Heart left ventricle (tissue), 16 donors: ENCODE data around the gene MFGE8. TPM values are rescaled to one million over a fixed set of nuclear protein-coding genes. Genes with fewer than 3 reads are reported as not detected.

Source experiments
- ATAC-seq, 4 donors: fragments of 200-7000 bp; cut with Tn5 transposase; one replicate each; pipeline ENCODE4 v1.9.1; 2020 to 2022; ENCODE audit warnings: moderate library complexity in 4 of 4, mild to moderate bottlenecking in 3 of 4, moderate number of reproducible peaks in 1 of 4
- DNase-seq, 5 donors: peaks; one replicate each; pipeline ENCODE4 v3.0.0-alpha.2; 2020
- H3K27ac ChIP-seq, 12 donors: fragments of 200-600 bp; sonication (generic) in 4 of 12; one replicate each; pipeline versions ENCODE4 v1.5.0 to v1.8.0; 2016 to 2022; ENCODE audit warnings: mild to moderate bottlenecking in 2 of 12
- H3K27me3 ChIP-seq, 9 donors: fragments of 200-600 bp; sonication (generic) in 2 of 9; one replicate each; pipeline versions ENCODE4 v1.5.1 to v1.8.0; 2016 to 2022; ENCODE audit warnings: mild to moderate bottlenecking in 3 of 9
- H3K36me3 ChIP-seq, 9 donors: fragments of 200-600 bp; sonication (generic) in 2 of 9; one replicate each; pipeline versions ENCODE4 v1.5.0 to v1.8.0; 2018 to 2022; ENCODE audit warnings: mild to moderate bottlenecking in 2 of 9
- H3K4me1 ChIP-seq, 12 donors: fragments of 200-600 bp; sonication (generic) in 4 of 12; one replicate each; pipeline versions ENCODE4 v1.5.0 to v1.8.0; 2016 to 2022; ENCODE audit warnings: mild to moderate bottlenecking in 3 of 12
- H3K4me3 ChIP-seq, 12 donors: fragments of 200-600 bp; sonication (generic) in 4 of 12; one replicate each; pipeline versions ENCODE4 v1.5.0 to v1.8.0; 2017 to 2022; ENCODE audit warnings: mild to moderate bottlenecking in 9 of 12, moderate library complexity in 4 of 12
- H3K9me3 ChIP-seq, 12 donors: fragments of 200-600 bp; sonication (generic) in 4 of 12; one replicate each; pipeline versions ENCODE4 v1.5.0 to v1.8.0; 2016 to 2022; ENCODE audit warnings: mild to moderate bottlenecking in 1 of 12
- POLR2A ChIP-seq, 2 donors: fragments of 450-650 bp; IDR thresholded peaks; one replicate each; pipeline ENCODE4 v1.6.1; 2017; ENCODE audit warnings: antibody characterized with exemption in 2 of 2, mild to moderate bottlenecking in 2 of 2, moderate library complexity in 2 of 2
- WGBS, 4 donors: extraction: QIAGEN DNeasy Blood & Tissue Kit in 2 of 4; methylation state at CpG; one replicate each; pipeline versions ENCODE4 v1.1.5 to v1.1.7; 2013 to 2018; 5-methylcytosine and 5-hydroxymethylcytosine counted together
- intact Hi-C, 10 donors: fragments of 100-400 bp; cut with DNase I; formaldehyde crosslinking; loops; one replicate each; pipeline versions ENCODE4 v1.11.1 to v1.14.2; 2022
- polyA plus RNA-seq, 2 donors: library from polyadenylated mRNA; stranded (reverse); fragments of 200-250 nt; gene quantifications; one replicate each; pipeline ENCODE4 v1.2.3, GENCODE V29; 2013
- total RNA-seq, 9 donors: library from RNA; depleted of rRNA in 2 of 9; stranded (reverse); fragments of >200 nt in 2 of 9; fragmentation: NEBNext Ultra II Directional in 3 of 9; extraction: Animal tissue kit (Norgen Biotek cat#: 25700) in 3 of 9; gene quantifications; one replicate each; pipeline versions ENCODE4 v1.1.0 to v1.2.4, GENCODE V29; 2016 to 2023
- TF ChIP-seq, protein P1 (sequence below), 12 donors: fragments of 200-600 bp; sonication (generic) in 4 of 12; IDR thresholded peaks; one replicate each; pipeline versions ENCODE4 v1.5.0 to v1.8.0; 2018 to 2022; ENCODE audit warnings: antibody characterized with exemption in 12 of 12, mild to moderate bottlenecking in 5 of 12
- donor health status: ischemic (EF 13 %, LVEDD 7.1; RV severe dilation, severe dysfunction).
- donor health status: healthy with polysubstance abuse.
- donor health status: DM: no; HTN: yes; CAD: no.
- donor health status: DM: no; HTN: no; CAD: no.
- donor health status: ischemic (EF 25% LVEDD 6.9; RV normal size, moderate dysfunction).
- donor health status: ischemic (EF 25% LVEDD 5.7; RV mildly dilated, moderate dysfunction).
- donor health status: healthy.
- donor health status: DM: yes; HTN: yes; CAD: no.
- donor health status: ischemic (EF 35%, LVEDD 5.7; RV mildly dilated, moderate dysfunction).
- donor health status: nonischemic (EF 11% LVEDD 7.7; RV severe dilation, severe dysfunction).
- donor health status: DM: yes; HTN: yes; CAD: no.
- donor health status: PGD.
- donor health status: ischemic (EF 29% LVEDD 5.4; RV normal size, mild dysfunction).
- donor health status: nonischemic (EF 23%, LVEDD 6.1; RV moderate dilation, normal function).

The MFGE8 gene
- total and polyA plus RNA-seq, 11 donors: 352 to 732 (median 556) TPM

DNA sequence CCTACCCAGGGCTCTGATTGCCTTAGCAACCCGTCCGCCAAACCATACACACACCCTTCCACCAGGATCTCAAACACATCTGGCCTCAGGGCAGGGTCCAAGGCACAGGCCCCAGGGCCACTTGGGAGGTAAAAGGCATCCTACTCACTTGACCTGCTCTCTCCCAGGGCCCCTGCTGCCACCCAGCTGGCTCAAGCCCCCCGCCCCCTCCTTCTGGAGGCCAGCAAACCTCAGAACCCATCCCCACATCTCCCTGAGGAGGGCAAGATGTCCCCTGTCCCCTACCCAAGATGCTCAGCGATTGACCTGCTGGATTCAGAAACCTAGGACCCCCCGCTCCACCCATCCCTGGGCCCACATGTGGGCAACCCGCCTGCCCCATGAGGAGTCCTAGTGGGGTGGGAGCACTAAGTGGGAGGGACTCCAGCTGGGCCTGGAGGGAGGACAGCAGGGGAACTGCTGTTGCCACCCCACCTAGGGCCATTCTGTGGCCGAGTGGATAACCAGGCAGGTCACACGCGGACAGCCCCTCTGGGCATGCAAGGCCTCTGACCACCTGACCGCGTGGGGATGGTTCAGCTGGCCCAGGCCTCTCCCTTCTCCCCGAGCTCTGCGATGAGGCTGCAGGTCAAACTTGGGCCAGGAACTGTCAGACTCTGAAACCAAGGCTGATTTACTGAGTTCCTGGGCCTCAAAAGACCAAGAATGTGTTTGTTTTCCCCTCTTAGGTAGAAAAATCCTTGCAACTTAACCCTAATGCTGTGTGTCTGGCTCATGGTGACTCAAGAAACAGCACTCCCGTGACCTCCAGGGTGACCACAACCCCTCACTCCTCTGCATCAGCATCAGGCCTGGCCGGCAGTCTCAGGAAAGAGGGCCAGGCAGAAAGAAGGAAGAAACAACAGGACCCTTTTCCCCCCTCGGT lies 4.2 kb downstream of the MFGE8 start:
- Histone ChIP-seq H3K4me1 (peaks cover 3 to 87% (median 71%) of the 10 kb centered on the region in 12 donors), H3K4me3 (peak overlapping the region in 8 of 12 donors; percentile 61 to 94 (median 86)), H3K27me3 (no peaks in the 10 kb centered on the region), H3K36me3 (peaks cover 0 to 63% (median 44%) of the 10 kb centered on the region in 9 donors), H3K27ac (peak overlapping the region in 11 of 12 donors; percentile 21 to 98 (median 88)), H3K9me3 (no peaks in the 10 kb centered on the region)
- ATAC-seq (no peak), DNase-seq (no peak)
- 68 to 85% (median 76%) methylated on average over 12 to 16 of the region's 16 CpGs for WGBS, 4 donors
- TF ChIP-seq, protein P1, sequence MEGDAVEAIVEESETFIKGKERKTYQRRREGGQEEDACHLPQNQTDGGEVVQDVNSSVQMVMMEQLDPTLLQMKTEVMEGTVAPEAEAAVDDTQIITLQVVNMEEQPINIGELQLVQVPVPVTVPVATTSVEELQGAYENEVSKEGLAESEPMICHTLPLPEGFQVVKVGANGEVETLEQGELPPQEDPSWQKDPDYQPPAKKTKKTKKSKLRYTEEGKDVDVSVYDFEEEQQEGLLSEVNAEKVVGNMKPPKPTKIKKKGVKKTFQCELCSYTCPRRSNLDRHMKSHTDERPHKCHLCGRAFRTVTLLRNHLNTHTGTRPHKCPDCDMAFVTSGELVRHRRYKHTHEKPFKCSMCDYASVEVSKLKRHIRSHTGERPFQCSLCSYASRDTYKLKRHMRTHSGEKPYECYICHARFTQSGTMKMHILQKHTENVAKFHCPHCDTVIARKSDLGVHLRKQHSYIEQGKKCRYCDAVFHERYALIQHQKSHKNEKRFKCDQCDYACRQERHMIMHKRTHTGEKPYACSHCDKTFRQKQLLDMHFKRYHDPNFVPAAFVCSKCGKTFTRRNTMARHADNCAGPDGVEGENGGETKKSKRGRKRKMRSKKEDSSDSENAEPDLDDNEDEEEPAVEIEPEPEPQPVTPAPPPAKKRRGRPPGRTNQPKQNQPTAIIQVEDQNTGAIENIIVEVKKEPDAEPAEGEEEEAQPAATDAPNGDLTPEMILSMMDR (IDR thresholded peaks at IDR 0.05): no peak
- no peak for TF ChIP-seq POLR2A (IDR thresholded peaks at IDR 0.05)
- intact Hi-C loops: loop anchor here in 6 of 10 donors (5.0 to 10.0 kb wide), 5 partner anchors 93 to 273 kb away; no protein-coding TSS in a partner anchor

DNA sequence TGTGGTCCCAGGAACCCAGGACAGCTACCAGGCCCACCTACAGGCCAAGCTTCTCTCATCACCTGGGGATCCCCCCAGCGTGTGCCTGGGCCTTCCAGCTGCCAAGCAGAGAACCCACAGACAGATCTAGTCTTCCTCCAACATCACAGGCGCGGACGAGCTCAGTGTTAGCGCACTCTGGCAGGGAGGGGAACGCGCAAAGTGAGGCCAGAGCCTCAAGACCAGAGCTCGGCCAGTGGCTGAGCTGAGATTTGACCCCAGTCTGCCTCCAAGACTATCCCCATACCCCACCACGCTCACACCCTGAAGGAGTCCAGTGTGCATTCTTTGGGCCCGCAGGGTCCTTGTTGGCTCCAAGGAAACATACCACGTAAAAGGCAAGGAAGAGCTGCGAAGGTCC lies 5.1 kb downstream of the MFGE8 start:
- intact Hi-C loops: loop anchor here in 6 of 10 donors (5.0 to 10.0 kb wide), 5 partner anchors 94 to 274 kb away; no protein-coding TSS in a partner anchor
- ATAC-seq (no peak), DNase-seq (no peak)
- 81 to 88% (median 82%) methylated on average over 9 to 12 of the region's 12 CpGs for WGBS, 4 donors
- Histone ChIP-seq H3K4me1 (peaks cover 3 to 83% (median 71%) of the 10 kb centered on the region in 12 donors), H3K27ac (peak overlapping the region in 9 of 12 donors; percentile 21 to 98 (median 95)), H3K36me3 (peaks cover 0 to 71% (median 53%) of the 10 kb centered on the region in 9 donors), H3K4me3 (peak overlapping the region in 5 of 12 donors; percentile 4 to 88 (median 18)), H3K27me3 (no peaks in the 10 kb centered on the region), H3K9me3 (no peaks in the 10 kb centered on the region)
- TF ChIP-seq, protein P1 (IDR thresholded peaks at IDR 0.05): no peak
- no peak for TF ChIP-seq POLR2A (IDR thresholded peaks at IDR 0.05)

DNA sequence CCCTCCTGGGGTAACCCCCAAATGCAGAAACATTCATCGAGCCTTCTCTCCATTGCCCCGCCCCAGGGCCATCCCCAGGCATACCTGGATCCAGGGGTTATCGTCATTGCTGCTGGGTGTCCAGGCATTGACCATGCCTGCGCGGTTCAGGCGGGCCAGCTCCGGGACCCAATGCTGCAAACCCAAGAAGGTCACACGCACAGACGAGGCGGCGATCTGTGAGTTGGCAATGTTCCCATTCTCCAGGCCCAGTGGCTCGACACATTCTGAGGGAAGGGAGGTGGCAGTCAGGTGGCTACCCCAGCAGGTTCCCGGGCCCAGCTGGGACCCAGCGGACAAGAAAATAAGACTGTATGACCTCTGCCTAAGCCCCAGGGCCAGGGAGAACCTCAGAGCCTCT lies 6.1 kb downstream of the MFGE8 start:
- TF ChIP-seq, protein P1 (IDR thresholded peaks at IDR 0.05): no peak
- no peak for TF ChIP-seq POLR2A (IDR thresholded peaks at IDR 0.05)
- Histone ChIP-seq H3K27ac (peak overlapping the region in 10 of 12 donors; percentile 25 to 98 (median 60)), H3K9me3 (no peaks in the 10 kb centered on the region), H3K4me3 (no peak overlapping the region), H3K4me1 (peaks cover 3 to 90% (median 73%) of the 10 kb centered on the region in 12 donors), H3K27me3 (no peaks in the 10 kb centered on the region), H3K36me3 (peaks cover 0 to 81% (median 62%) of the 10 kb centered on the region in 9 donors)
- peak in 1 of 5 donors; percentile 40 for DNase-seq
- WGBS, 4 donors: 45 to 67% (median 61%) methylated on average over 14 of the region's 14 CpGs
- ATAC-seq: peak in 2 of 4 donors; percentile 1 to 7
- intact Hi-C loops: loop anchor here in 6 of 10 donors (5.0 to 10.0 kb wide), 5 partner anchors 95 to 275 kb away; no protein-coding TSS in a partner anchor

DNA sequence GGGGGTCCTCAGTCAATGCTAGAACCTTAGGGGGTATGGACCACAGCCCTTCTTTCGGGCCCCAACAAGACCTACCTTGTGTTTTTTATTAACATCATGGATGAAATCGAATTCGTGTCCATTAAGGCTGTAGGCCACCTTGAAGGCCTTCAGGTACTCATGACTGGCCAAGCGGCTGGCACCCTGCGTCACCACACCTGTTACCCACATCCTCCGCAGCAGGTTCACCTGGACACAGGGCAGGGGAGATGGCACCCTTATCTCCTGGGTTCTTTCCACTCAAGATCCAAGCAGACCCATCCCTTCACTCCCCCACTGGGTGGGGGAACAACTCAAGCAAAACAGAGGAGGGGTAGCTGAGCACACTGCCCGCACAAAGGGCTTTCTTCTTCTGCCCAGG lies 6.6 kb downstream of the MFGE8 start:
- no peak for ATAC-seq
- intact Hi-C loops: loop anchor here in 6 of 10 donors (5.0 to 10.0 kb wide), 5 partner anchors 96 to 276 kb away; no protein-coding TSS in a partner anchor
- Histone ChIP-seq H3K27ac (peak overlapping the region in 7 of 12 donors; percentile 25 to 98 (median 62)), H3K4me1 (peaks cover 3 to 86% (median 71%) of the 10 kb centered on the region in 12 donors), H3K36me3 (peaks cover 0 to 86% (median 67%) of the 10 kb centered on the region in 9 donors), H3K9me3 (no peaks in the 10 kb centered on the region), H3K4me3 (no peak overlapping the region), H3K27me3 (no peaks in the 10 kb centered on the region)
- no peak for DNase-seq
- 95 to 100% (median 96%) methylated on average over 7 of the region's 7 CpGs for WGBS, 4 donors
- TF ChIP-seq POLR2A (IDR thresholded peaks at IDR 0.05): no peak
- TF ChIP-seq, protein P1 (IDR thresholded peaks at IDR 0.05): no peak
